GM12874 (cell line): ENCODE measurements around the gene RNF157.

Experiments
- CTCF ChIP-seq: IDR thresholded peaks from 2 replicates; pipeline ENCODE4 v1.5.1; 2011; ENCODE audit warnings: low read depth, mild to moderate bottlenecking, control low read depth, low read length, moderate library complexity; ENCODE audit not compliant: insufficient read depth

The RNF157 gene

GRCh38 chr17:76272541-76273444 lies 32.5 kb upstream of the RNF157 start:
- no peak for TF ChIP-seq CTCF

GRCh38 chr17:76271669-76272540 lies 31.6 kb upstream of the RNF157 start:
- TF ChIP-seq CTCF, result 0 out of 2 replicates have a peak, but pooled peaks have one; percentile 9

GRCh38 chr17:76270770-76271668 lies 30.7 kb upstream of the RNF157 start:
- no peak for TF ChIP-seq CTCF

- no peak for TF ChIP-seq CTCF
Measured at GRCh38 chr17:76270127-76270592, 29.9 kb upstream of the RNF157 start.

- TF ChIP-seq CTCF, result no peak
Measured at GRCh38 chr17:76268991-76269981, 29.0 kb upstream of the RNF157 start.

- no peak for TF ChIP-seq CTCF
Measured at GRCh38 chr17:76268015-76268749, 27.9 kb upstream of the RNF157 start.
